NT2/D1 (cell line): Measurements from ENCODE around the gene FAM237A.

ENCODE experiments used
- SUZ12 ChIP-seq: IDR thresholded peaks from 2 replicates; pipeline ENCODE4 v1.6.1; 2011; ENCODE audit not compliant: insufficient read length, insufficient read depth; ENCODE audit errors: extremely low read depth
- YY1 ChIP-seq: IDR thresholded peaks from 2 replicates; pipeline ENCODE4 v1.6.1; 2011; ENCODE audit not compliant: insufficient read length, insufficient read depth
- ZNF274 ChIP-seq: IDR thresholded peaks from 2 replicates; pipeline ENCODE4 v1.6.1; 2011; ENCODE audit warnings: mild to moderate bottlenecking, low read depth, low read length

GRCh38 chr2:206631340-206631739, 10.9 kb upstream of the FAM237A start:
- no peak for TF ChIP-seq YY1
- TF ChIP-seq SUZ12: no peak
- TF ChIP-seq ZNF274: no peak
